Stimulated activated CD4-positive, alpha-beta T cell treated with anti-CD3 and anti-CD28 coated beads, Interleukin-4, amount 100 ng/mL, for 48 hours (primary cell): ENCODE data around the gene EIF4EBP3.

ENCODE experiments used
- DNase-seq, 2 donors: peaks; one replicate each; pipeline ENCODE4 v3.0.0-alpha.2; 2020; ENCODE audit warnings: low read depth in 2 of 2

EIF4EBP3 gene

GRCh38 chr5:140547508-140548299 lies at the start of gene EIF4EBP3:
Gene EIF4EBP3 (plus strand): TSS chr5:140547662. CDS start chr5:140547738, 76 bp downstream.
- peak; percentile 78 to 86 for DNase-seq

GRCh38 chr5:140497897-140498296 lies 49.6 kb upstream of the EIF4EBP3 start:
- no peak for DNase-seq

GRCh38 chr5:140498591-140498990 lies 48.9 kb upstream of the EIF4EBP3 start:
- no peak for DNase-seq

- DNase-seq = no peak
Measured at GRCh38 chr5:140502834-140503233, 44.6 kb upstream of the EIF4EBP3 start.

GRCh38 chr5:140509898-140510297 lies 37.6 kb upstream of the EIF4EBP3 start:
- DNase-seq = no peak

- DNase-seq = no peak
Measured at GRCh38 chr5:140513124-140513523, 34.3 kb upstream of the EIF4EBP3 start.

GRCh38 chr5:140524003-140524402 lies 23.5 kb upstream of the EIF4EBP3 start:
- DNase-seq = no peak

GRCh38 chr5:140540227-140540626 lies 7.2 kb upstream of the EIF4EBP3 start:
- no peak for DNase-seq

- no peak for DNase-seq
Measured at GRCh38 chr5:140542972-140543371, 4.5 kb upstream of the EIF4EBP3 start.

- no peak for DNase-seq
Measured at GRCh38 chr5:140544986-140545385, 2.5 kb upstream of the EIF4EBP3 start.

- no peak for DNase-seq
Measured at GRCh38 chr5:140545606-140546005, 1.9 kb upstream of the EIF4EBP3 start.

- no peak for DNase-seq
Measured at GRCh38 chr5:140546851-140547507, 483 bp upstream of the EIF4EBP3 start.

GRCh38 chr5:140548300-140548688 lies 832 bp downstream of the EIF4EBP3 start:
- no peak for DNase-seq

GRCh38 chr5:140548791-140549190 lies 1.3 kb downstream of the EIF4EBP3 start:
- no peak for DNase-seq

GRCh38 chr5:140549237-140550144 lies 2.0 kb downstream of the EIF4EBP3 start:
- DNase-seq = no peak

- no peak for DNase-seq
Measured at GRCh38 chr5:140550147-140551079, 3.0 kb downstream of the EIF4EBP3 start.

- DNase-seq = no peak
Measured at GRCh38 chr5:140551872-140552271, 4.4 kb downstream of the EIF4EBP3 start.

GRCh38 chr5:140553657-140554056 lies 6.2 kb downstream of the EIF4EBP3 start:
- no peak for DNase-seq

GRCh38 chr5:140554454-140554853 lies 7.0 kb downstream of the EIF4EBP3 start:
- no peak for DNase-seq

- DNase-seq = no peak
Measured at GRCh38 chr5:140555747-140556312, 8.4 kb downstream of the EIF4EBP3 start.

- DNase-seq = no peak
Measured at GRCh38 chr5:140556438-140556837, 9.0 kb downstream of the EIF4EBP3 start.
